22Rv1 (cell line): Measurements from ENCODE around the gene SARNP.

ENCODE experiments used
- H3K27ac ChIP-seq: fragments of 450-650 bp; 2 replicates; pipeline ENCODE4 v1.5.1; 2017
- CTCF ChIP-seq: fragments of 450-650 bp; IDR thresholded peaks from 2 replicates; pipeline ENCODE4 v1.5.1; 2017; ENCODE audit warnings: mild to moderate bottlenecking
- ZFX ChIP-seq: fragments of 450-650 bp; IDR thresholded peaks from 2 replicates; pipeline ENCODE4 v1.6.1; 2017; ENCODE audit warnings: antibody characterized with exemption, borderline replicate concordance

SARNP gene

DNA sequence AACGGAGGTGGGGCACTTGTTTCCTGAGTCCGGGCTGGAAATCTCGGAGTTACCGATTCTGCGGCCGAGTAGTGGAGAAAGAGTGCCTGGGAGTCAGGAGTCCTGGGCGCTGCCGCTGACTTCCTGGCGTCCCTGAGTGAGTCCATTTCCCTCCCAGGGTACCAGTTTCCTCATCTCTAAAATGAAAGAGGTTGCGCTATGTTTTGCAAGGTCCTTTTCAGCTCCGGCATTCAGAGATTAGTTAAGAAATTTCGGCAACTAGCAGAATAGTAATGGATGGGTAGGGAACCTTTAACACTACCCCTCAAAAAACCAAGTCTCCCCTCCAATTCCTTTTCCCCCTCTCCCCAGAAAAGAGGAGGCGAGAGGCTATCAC, 101.0 kb downstream of the SARNP start:
- H3K27ac ChIP-seq, result peak overlapping the region; percentile 99
- TF ChIP-seq ZFX (no peak), CTCF (no peak)

GRCh38 chr12:55715833-55716581, 101.5 kb downstream of the SARNP start, which contains the start of gene BLOC1S1:
Gene BLOC1S1, plus strand, starts transcription at chr12:55716046. Its CDS starts 6 bp downstream, at chr12:55716052.
- H3K27ac ChIP-seq, result peak within 1 kb of the TSS; percentile 99
- no peak for TF ChIP-seq CTCF
- TF ChIP-seq ZFX, result no peak

DNA sequence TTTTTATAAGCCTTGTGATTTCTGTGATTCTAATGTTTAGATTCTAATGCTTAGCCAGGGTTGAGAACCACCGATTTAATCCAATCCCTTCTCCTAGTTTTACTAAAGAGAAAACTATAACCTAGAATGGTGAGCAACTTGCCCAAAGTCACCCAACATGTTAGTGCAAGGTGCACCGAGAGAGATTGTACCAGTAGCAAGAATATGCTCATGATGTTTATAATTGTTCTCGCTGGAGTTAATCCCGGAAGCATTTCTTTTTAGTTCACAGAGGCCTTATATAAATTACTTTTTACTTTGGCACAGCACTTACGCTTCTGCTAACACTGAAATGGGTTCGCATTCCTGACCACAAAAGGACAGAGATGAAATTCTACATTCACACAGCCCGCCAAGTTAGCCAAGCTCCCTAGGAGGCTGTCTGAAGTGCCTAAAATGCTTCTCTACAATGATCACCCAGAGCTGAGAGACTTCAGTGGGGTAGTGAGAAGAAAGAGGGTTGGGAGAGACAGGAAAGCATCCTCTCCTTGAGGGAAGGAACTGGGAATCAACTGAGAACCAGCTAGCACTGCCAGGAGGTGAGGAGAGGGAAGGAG, 102.3 kb downstream of the SARNP start:
- peak overlapping the region; percentile 99 for H3K27ac ChIP-seq
- TF ChIP-seq CTCF (no peak), ZFX (no peak)

GRCh38 chr12:55713721-55714120, 103.8 kb downstream of the SARNP start:
- no peak for TF ChIP-seq CTCF
- TF ChIP-seq ZFX, result no peak
- no peak overlapping the region for H3K27ac ChIP-seq

DNA sequence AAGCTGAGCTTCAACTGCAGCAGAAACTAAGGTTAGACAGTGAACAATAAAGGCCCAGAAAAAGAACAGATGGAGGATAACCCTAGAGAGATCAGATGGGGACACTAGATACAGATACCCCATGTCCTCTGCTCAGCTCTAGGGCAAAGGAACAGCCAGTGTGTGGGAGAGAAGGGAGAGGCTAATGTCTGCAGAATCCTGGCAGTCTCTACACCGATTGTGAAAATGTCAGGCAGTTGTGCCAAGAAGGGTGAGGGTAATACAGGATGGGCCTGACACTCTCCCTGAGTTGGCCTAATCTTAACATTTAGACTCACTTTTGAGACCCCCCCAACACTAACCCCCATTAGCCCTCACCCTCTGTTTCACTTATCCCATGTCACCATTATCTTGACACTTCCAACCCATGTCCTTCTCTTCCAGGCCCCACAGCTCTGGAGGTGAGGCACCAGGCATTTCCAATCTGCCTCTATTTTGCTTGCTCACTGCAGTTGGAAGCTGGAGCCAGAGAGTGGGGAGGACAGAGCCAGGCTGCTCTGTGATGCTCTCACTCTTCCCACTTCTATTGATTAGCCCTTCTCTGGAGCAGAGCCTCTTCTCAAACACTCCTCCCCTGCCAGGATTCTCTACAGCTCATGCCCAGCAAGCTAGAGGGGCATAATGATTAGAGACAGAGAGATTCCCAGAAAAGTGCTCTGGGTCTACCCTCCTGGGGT, 104.7 kb downstream of the SARNP start:
- TF ChIP-seq CTCF, result no peak
- H3K27ac ChIP-seq, result no peak overlapping the region

DNA sequence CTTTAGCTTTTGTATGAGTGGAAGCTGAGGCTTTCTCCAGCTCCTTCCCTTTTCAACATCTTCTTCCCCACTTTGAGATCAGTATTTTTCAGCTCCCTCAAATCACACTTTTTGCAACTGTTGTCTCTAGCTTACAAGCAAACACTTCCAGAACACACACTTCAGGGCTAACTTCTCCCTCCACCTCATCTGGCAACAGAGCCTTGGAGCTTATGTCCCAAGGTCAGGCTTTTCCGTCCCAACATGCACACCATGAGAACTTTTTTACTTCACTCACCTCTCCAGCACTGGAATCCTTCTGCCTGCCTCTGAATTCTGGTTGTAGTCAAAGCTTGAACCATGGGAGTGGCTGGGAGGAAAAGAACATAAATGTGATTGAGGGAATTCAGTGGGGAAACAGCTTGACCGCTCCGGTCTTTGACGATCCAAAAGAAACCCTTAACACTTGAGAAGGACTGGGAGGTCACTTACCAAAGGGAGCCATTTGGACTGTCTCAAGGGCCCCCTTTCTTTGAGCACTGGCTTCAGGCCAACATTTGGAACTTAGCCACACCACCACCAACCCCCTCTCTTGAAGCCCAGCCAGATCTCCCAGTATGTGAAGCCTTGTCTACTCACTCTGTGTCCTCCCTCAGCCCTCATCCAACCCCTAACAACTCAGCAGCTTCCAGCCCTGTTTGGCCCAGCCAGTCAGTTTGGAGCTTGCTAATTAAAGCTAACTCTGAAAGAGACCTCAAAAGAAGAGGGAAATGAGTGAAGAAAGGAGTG, 105.6 kb downstream of the SARNP start:
- no peak for TF ChIP-seq ZFX
- H3K27ac ChIP-seq, result no peak overlapping the region

DNA sequence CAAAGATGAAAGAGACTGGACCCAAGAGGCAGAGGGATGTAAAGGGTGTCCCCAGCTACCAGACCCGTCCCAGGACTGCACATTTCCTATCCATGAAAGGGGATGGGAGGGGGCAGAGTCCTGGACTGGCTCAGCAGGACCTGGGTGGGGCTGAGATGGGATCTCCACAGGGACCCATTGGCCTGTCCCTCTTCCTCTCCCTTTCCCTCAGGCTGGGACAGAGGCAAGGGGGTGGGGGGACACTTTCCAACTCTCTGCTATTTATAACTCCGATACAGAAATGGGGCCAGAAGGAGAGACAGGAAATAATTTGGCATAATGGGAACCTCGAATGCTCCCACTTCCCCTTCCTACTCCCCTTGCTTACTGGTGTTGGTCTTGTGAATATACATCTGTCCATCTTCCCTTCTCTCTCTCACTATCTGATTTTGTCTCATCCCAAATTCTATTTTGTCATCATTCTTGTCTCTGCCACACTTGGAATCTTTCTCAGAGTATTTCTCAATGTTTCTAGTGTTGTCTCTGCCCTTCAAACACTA, 108.8 kb downstream of the SARNP start:
- H3K27ac ChIP-seq, result no peak overlapping the region
- TF ChIP-seq CTCF (no peak), ZFX (no peak)
